Skeletal muscle tissue (tissue), 4 donors: ENCODE results near the gene ZNF184. TPM values are rescaled to one million over a fixed set of nuclear protein-coding genes. Genes with fewer than 3 reads are reported as not detected.
A peak's percentile ranks its signal among the peaks of the same experiment; 100 is the strongest.

Source experiments
- H3K27ac ChIP-seq: one replicate; pipeline ENCODE4 v1.7.0; 2013; ENCODE audit warnings: mild to moderate bottlenecking, low read depth, low read length, inconsistent platforms
- H3K27me3 ChIP-seq, 3 donors: one replicate each; pipeline ENCODE4 v1.7.0; 2013; ENCODE audit warnings: low read length in 3 of 3; ENCODE audit not compliant: control insufficient read depth in 3 of 3, insufficient read depth in 3 of 3
- H3K36me3 ChIP-seq, 3 donors: one replicate each; pipeline ENCODE4 v1.7.0; 2013; ENCODE audit warnings: low read length in 3 of 3; ENCODE audit not compliant: control insufficient read depth in 3 of 3, insufficient read depth in 3 of 3
- H3K4me1 ChIP-seq, 3 donors: one replicate each; pipeline ENCODE4 v1.7.0; 2013; ENCODE audit warnings: low read length in 3 of 3, mild to moderate bottlenecking in 3 of 3; ENCODE audit not compliant: control insufficient read depth in 3 of 3, insufficient read depth in 3 of 3
- H3K4me3 ChIP-seq, 3 donors: one replicate each; pipeline ENCODE4 v1.7.0; 2013; ENCODE audit warnings: low read length in 3 of 3
- H3K9ac ChIP-seq, 3 donors: one replicate each; pipeline ENCODE4 v1.7.0; 2013; ENCODE audit warnings: low read length in 3 of 3, mild to moderate bottlenecking in 3 of 3, moderate library complexity in 2 of 3, low read depth in 1 of 3
- H3K9me3 ChIP-seq, 3 donors: one replicate each; pipeline ENCODE4 v1.7.0; 2013; ENCODE audit warnings: low read length in 3 of 3; ENCODE audit not compliant: control insufficient read depth in 3 of 3
- total RNA-seq: library from RNA; depleted of rRNA; stranded (reverse); fragments of >200 nt; gene quantifications from one replicate; pipeline ENCODE4 v1.2.3, GENCODE V29; 2014
- donor health status: Osteomylitis.

Gene ZNF184
- total RNA-seq, 1 donor from 2014 or later: 11.5 TPM

GRCh38 chr6:27470023-27470422 lies 2.9 kb downstream of the ZNF184 start:
- Histone ChIP-seq H3K36me3 (peaks cover 3 to 26% (median 22%) of the 10 kb centered on the region in 3 donors), H3K4me1 (peaks cover 10 to 16% (median 14%) of the 10 kb centered on the region in 3 donors)

GRCh38 chr6:27468334-27468733 lies 4.6 kb downstream of the ZNF184 start:
- Histone ChIP-seq H3K4me1 (peaks cover 10 to 16% (median 14%) of the 10 kb centered on the region in 3 donors), H3K27ac (no peak overlapping the region), H3K4me3 (no peak overlapping the region), H3K9me3 (no peaks in the 10 kb centered on the region), H3K36me3 (peaks cover 3 to 29% (median 22%) of the 10 kb centered on the region in 3 donors), H3K27me3 (no peaks in the 10 kb centered on the region), H3K9ac (no peak overlapping the region)

More at GRCh38 chr6:27470023-27470422, 2.9 kb downstream of the ZNF184 start:
- Histone ChIP-seq H3K27me3 (no peaks in the 10 kb centered on the region), H3K9me3 (no peaks in the 10 kb centered on the region), H3K4me3 (no peak overlapping the region), H3K9ac (no peak overlapping the region), H3K27ac (no peak overlapping the region)

- no peak overlapping the region for H3K27ac ChIP-seq
- no peaks in the 10 kb centered on the region for H3K27me3 ChIP-seq
- peak overlapping the region in 2 of 3 donors; percentile 2 to 39 for H3K4me3 ChIP-seq
- H3K9me3 ChIP-seq: peaks cover 25 to 68% (median 29%) of the 10 kb centered on the region in 3 donors
- H3K9ac ChIP-seq: no peak overlapping the region
- peaks cover 55 to 70% (median 65%) of the 10 kb centered on the region in 3 donors for H3K36me3 ChIP-seq
- no peaks in the 10 kb centered on the region for H3K4me1 ChIP-seq
Measured at GRCh38 chr6:27452496-27452897, 20.4 kb downstream of the ZNF184 start.

- peaks cover 50 to 63% (median 59%) of the 10 kb centered on the region in 3 donors for H3K36me3 ChIP-seq
- H3K27me3 ChIP-seq: no peaks in the 10 kb centered on the region
- no peak overlapping the region for H3K9ac ChIP-seq
- peaks cover 25 to 65% (median 29%) of the 10 kb centered on the region in 3 donors for H3K9me3 ChIP-seq
- H3K4me3 ChIP-seq: peak overlapping the region in 2 of 3 donors; percentile 2 to 18
- no peak overlapping the region for H3K27ac ChIP-seq
- no peaks in the 10 kb centered on the region for H3K4me1 ChIP-seq
Measured at GRCh38 chr6:27451660-27452390, 21.1 kb downstream of the ZNF184 start.

DNA sequence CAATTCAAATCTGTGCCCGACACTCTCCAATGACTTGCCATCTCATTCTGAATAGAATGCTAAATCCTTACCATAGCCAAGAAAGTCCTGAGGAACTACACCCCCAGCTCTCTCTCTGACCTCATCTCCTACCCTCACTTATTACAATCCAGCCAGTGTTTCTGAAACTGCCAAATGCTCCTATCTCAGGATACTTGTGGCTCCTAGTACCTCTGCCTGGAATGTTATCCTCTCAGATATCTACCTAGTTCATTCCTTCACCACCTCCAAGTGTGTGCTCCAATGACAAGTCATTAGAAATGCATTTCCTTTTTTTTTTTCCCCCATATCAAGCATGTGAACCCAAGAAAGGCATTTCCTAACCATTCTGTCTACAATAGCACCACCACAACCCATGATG lies 24.4 kb downstream of the ZNF184 start:
- H3K27ac ChIP-seq: no peak overlapping the region
- H3K27me3 ChIP-seq: no peaks in the 10 kb centered on the region
- no peaks in the 10 kb centered on the region for H3K4me1 ChIP-seq
- H3K9ac ChIP-seq: no peak overlapping the region
- H3K9me3 ChIP-seq: peaks cover 26 to 57% (median 28%) of the 10 kb centered on the region in 3 donors
- peaks cover 25 to 32% (median 30%) of the 10 kb centered on the region in 3 donors for H3K36me3 ChIP-seq
- peak overlapping the region in 1 of 3 donors; percentile 20 for H3K4me3 ChIP-seq

GRCh38 chr6:27442932-27443331 lies 30.0 kb downstream of the ZNF184 start:
- Histone ChIP-seq H3K36me3 (peaks cover 0 to 2% (median 0%) of the 10 kb centered on the region in 3 donors), H3K9me3 (peaks cover 5 to 12% (median 10%) of the 10 kb centered on the region in 3 donors), H3K27ac (no peak overlapping the region), H3K4me1 (no peaks in the 10 kb centered on the region), H3K27me3 (no peaks in the 10 kb centered on the region), H3K9ac (no peak overlapping the region), H3K4me3 (no peak overlapping the region)

- Histone ChIP-seq H3K27me3 (no peaks in the 10 kb centered on the region), H3K27ac (no peak overlapping the region), H3K9me3 (peaks cover 0 to 11% (median 5%) of the 10 kb centered on the region in 3 donors), H3K9ac (no peak overlapping the region), H3K36me3 (no peaks in the 10 kb centered on the region), H3K4me1 (no peaks in the 10 kb centered on the region), H3K4me3 (no peak overlapping the region)
Measured at GRCh38 chr6:27441001-27441400, 31.9 kb downstream of the ZNF184 start.

GRCh38 chr6:27439371-27439770 lies 33.5 kb downstream of the ZNF184 start:
- peak overlapping the region in 1 of 3 donors; percentile 2 for H3K4me3 ChIP-seq
- H3K9ac ChIP-seq: no peak overlapping the region
- H3K36me3 ChIP-seq: no peaks in the 10 kb centered on the region
- no peak overlapping the region for H3K27ac ChIP-seq
- peaks cover 0 to 5% (median 2%) of the 10 kb centered on the region in 3 donors for H3K9me3 ChIP-seq
- no peaks in the 10 kb centered on the region for H3K27me3 ChIP-seq
- H3K4me1 ChIP-seq: no peaks in the 10 kb centered on the region

GRCh38 chr6:27433714-27434113 lies 39.2 kb downstream of the ZNF184 start:
- no peaks in the 10 kb centered on the region for H3K4me1 ChIP-seq
- peaks cover 0 to 7% (median 0%) of the 10 kb centered on the region in 3 donors for H3K9me3 ChIP-seq
- H3K36me3 ChIP-seq: no peaks in the 10 kb centered on the region
- H3K4me3 ChIP-seq: no peak overlapping the region
- H3K27ac ChIP-seq: no peak overlapping the region
- H3K27me3 ChIP-seq: no peaks in the 10 kb centered on the region
- H3K9ac ChIP-seq: no peak overlapping the region

GRCh38 chr6:27428966-27429365 lies 43.9 kb downstream of the ZNF184 start:
- H3K27ac ChIP-seq: no peak overlapping the region
- peaks cover 0 to 2% (median 0%) of the 10 kb centered on the region in 3 donors for H3K9me3 ChIP-seq
- H3K27me3 ChIP-seq: no peaks in the 10 kb centered on the region
- no peaks in the 10 kb centered on the region for H3K36me3 ChIP-seq
- H3K4me3 ChIP-seq: no peak overlapping the region
- H3K4me1 ChIP-seq: no peaks in the 10 kb centered on the region
- H3K9ac ChIP-seq: no peak overlapping the region
